ENCODE measurements around the gene KRTAP4-9.
A peak's percentile ranks its signal among the peaks of the same experiment; 100 is the strongest.
"Not testable (repeated sequence)": the region's sequence is repeated elsewhere in the genome, so short reads cannot be mapped to it uniquely, and the experiment has no call there.

Gene KRTAP4-9

DNA sequence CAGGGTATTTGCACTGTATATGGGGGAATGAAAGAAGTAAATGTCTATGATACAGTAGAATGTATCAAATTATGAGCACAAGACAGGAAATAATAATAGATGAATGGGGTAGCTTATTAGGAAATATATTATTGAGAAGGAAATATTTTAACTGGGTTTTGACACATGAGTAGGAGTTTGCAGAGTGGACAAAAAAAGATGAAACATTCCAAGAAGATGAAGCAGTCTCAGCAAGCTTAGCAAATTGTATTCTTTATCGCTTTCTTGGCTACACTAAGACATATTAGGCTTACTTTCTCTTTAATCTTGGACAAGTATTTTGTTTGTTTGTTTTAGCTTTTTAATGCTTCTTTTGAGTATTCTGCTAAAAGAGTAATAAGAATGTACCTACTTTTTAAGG is 1.3 kb upstream of the KRTAP4-9 start:
- TF ChIP-seq JUND (IDR thresholded peaks at IDR 0.05; ENCODE audit: low read depth), result no peak
- no peak for DNase-seq (ENCODE audit: low read depth in 1 of 2, low spot score in 1 of 2)
- in situ Hi-C loops (cut with HindIII; ENCODE audit: low pct_unique_long_range_greater_than_20kb, low sequenced_read_pairs), result no loop called here

DNA sequence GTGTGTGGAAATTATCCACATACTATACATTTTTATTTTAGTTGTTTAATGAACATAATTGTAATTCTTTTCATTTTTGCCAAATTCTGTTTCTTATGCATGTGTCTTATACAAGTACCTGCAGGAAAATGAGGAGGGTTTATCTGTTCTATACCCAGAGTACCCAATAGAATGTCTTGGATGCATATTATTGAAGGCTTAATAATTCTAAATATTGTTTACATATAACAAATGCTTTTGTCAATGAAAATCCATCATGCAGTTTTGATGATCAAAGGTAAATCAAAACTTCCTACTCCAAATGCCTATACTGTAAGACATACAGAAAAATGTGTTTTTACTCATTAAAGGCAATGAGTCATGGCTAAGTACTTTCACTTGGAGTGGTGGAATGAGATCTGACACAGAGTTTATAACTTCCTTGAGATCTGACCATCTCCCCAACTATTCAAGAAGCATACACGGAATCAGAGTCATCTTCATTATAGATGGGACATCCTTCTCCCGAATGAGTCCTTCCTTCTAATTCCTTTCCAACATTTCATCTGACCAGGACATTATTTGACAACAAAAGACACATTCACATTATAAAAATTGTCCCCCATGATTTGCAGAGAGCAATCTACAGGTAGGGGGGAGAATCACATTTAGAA is 677 bp upstream of the KRTAP4-9 start:
- in situ Hi-C loops (cut with HindIII; ENCODE audit: low pct_unique_long_range_greater_than_20kb, low sequenced_read_pairs); DNase-seq (ENCODE audit: low read depth in 1 of 2, low spot score in 1 of 2): not testable (repeated sequence)

DNA sequence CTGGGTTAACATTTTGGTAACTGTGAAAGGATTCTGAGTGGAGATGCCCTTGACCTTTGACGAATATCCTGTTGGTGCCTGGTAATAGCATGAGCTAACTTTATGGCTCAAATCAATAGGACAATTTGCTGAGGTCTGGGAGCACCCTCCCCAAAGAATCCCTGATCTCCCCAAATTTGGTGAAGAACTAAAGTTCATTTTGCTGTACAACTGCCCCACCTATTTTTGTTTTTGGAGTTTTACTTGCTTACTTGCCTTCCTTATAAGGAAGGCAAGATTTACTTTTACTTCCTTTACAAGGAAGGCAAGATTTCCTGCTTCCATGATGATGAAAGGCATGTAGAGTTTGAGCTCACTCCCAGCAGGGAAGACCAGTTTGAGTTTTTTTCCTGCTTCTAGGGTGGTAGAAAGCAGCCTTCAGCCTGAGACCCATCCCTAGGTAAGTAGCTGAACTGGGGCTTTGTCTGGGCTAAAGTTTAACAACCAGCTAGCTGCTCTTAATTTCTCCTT is 2.8 kb downstream of the KRTAP4-9 start:
- DNase-seq (ENCODE audit: low read depth in 1 of 2, low spot score in 1 of 2), result no peak
- no peak for TF ChIP-seq JUND (IDR thresholded peaks at IDR 0.05; ENCODE audit: low read depth)
- in situ Hi-C loops (cut with HindIII; ENCODE audit: low pct_unique_long_range_greater_than_20kb, low sequenced_read_pairs), result no loop called here

DNA sequence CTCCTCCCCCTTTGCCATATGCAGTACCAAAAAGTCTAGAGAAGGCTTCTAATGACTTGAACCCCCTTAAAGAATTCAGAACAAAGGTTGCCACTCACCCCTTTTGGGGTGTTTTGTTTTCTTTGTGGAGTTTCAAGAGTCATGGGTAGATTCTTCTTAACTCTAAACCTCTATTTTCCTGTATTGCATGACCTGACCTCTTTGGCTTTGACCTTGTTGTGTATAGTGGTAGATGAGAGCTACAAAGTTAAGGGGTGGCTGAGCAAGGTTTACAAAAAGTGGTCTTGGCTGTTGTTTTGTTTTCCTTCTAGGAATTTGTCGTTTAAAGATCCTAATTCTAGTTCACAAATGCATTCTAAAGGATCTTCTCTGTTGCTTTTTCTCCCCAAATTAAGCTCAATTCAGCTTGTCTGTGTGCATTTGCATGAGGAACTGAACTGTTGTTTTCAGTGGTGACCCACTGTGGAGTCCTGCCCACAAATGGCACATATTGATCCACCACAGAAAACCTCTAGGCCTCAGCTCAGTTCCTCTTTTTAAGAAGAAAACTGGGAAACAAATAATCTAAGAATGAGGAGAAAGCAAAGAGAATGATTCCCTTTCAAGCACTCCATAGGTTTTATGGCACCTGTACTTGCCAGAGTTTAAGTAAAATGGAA is 3.7 kb downstream of the KRTAP4-9 start:
- DNase-seq (ENCODE audit: low read depth in 1 of 2, low spot score in 1 of 2); in situ Hi-C loops (cut with HindIII; ENCODE audit: low pct_unique_long_range_greater_than_20kb, low sequenced_read_pairs): not testable (repeated sequence)

DNA sequence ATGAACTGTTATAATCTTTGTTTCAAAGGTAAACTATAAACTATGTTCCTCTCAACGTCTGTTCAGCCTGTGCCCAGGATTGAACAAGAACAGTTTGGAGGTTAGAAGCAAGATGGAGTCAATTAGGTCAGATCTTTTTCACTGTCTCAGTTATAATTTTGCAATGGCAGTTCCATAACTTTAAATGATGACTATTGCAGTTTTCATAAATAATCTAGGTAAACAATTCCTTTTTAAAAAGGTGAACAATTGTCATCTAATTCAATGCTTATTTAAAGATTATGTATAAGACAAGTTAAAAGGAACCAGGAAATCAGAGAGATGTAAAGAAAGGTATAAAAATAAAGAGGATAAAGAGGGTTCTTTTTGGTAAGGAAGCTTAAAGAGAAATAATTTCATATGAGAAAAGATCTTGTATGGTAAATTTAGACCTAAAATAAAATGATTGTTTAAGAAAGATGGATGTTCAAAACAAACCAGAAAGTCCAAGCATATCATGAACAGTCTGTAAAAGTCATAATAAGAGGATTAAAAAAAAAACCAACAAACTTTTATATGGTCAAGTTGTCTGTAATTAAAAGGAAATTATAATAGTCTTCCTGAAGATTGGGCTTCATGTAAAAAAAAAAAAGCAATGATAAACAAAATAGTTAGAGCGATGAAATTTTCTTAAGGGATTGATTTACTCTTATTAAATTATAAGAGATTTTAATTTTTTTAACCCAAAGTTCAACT is 6.1 kb downstream of the KRTAP4-9 start:
- DNase-seq (ENCODE audit: low read depth in 1 of 2, low spot score in 1 of 2), result no peak
- in situ Hi-C loops (cut with HindIII; ENCODE audit: low pct_unique_long_range_greater_than_20kb, low sequenced_read_pairs), result no loop called here
- no peak for TF ChIP-seq JUND (IDR thresholded peaks at IDR 0.05; ENCODE audit: low read depth)

DNA sequence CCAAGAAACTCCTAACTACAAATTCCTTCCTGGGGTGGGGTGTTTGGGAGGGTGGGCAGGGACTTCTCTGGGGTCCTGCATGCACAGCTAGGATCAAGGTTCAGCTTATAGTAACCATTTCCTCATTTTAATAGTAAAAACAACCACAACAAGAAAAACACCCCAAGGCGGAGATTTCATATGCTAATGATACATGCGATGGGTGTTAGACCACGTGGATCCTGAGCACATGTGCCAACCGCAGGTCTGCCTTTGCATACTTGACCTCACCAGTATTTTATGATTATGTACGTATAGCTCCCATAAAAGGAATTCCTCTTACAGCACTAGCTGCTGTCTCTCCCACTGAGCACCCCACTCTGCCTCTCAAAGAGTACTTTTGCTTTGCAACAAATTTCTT is 11.1 kb downstream of the KRTAP4-9 start:
- TF ChIP-seq JUND (IDR thresholded peaks at IDR 0.05; ENCODE audit: low read depth), result no peak
- in situ Hi-C loops (cut with HindIII; ENCODE audit: low pct_unique_long_range_greater_than_20kb, low sequenced_read_pairs), result no loop called here
- DNase-seq (ENCODE audit: low read depth in 1 of 2, low spot score in 1 of 2), result peak in 1 of 2 experiments; percentile 56

DNA sequence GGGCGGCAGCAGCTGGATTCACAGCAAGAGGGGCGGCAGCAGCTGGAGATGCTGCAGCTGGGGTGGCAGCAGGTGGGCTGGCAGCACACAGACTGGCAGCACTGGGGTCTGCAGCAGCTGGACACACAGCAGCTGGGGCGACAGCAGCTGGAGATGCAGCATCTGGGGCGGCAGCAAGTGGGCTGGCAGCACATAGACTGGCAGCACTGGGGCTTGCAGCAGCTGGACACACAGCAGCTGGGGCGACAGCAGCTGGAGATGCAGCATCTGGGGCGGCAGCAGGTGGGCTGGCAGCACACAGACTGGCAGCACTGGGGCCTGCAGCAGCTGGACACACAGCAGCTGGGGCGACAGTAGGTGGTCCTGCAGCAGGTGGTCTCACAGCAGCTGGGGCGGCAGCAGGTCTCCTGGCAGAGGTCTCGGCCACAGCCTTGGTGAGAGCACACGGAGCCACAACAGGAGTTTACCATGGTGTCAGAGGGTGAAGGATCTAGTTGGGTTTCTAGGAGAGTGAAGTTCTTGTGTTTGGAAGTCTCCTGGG is 12.7 kb downstream of the KRTAP4-9 start, which contains the start of gene KRTAP4-11:
KRTAP4-11 (minus strand) TSS at position 528 of the 541 bp plus-strand sequence; CDS start at position 470, 58 bp downstream.
- in situ Hi-C loops (cut with HindIII; ENCODE audit: low pct_unique_long_range_greater_than_20kb, low sequenced_read_pairs); DNase-seq (ENCODE audit: low read depth in 1 of 2, low spot score in 1 of 2): not testable (repeated sequence)

DNA sequence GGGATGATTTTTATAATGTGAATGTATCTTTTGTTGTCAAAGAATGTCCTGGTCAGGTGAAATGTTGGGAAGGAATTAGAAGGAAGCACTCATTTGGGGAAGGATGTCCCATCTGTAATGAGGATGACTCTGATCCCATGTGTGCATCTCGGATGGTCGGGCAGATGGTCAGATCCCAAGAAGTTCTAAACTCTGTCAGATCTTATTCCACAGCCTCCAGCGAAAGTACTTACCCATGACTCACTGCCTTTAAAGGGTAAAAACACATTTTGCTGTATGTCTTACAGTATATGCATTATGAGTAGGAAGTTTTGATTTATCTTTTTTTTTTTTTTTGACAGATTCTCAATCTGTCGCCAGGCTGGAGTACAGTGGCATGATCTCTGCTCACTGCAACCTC is 13.5 kb downstream of the KRTAP4-9 start:
- in situ Hi-C loops (cut with HindIII; ENCODE audit: low pct_unique_long_range_greater_than_20kb, low sequenced_read_pairs), result no loop called here
- DNase-seq (ENCODE audit: low read depth in 1 of 2, low spot score in 1 of 2), result no peak
- TF ChIP-seq JUND (IDR thresholded peaks at IDR 0.05; ENCODE audit: low read depth), result no peak

DNA sequence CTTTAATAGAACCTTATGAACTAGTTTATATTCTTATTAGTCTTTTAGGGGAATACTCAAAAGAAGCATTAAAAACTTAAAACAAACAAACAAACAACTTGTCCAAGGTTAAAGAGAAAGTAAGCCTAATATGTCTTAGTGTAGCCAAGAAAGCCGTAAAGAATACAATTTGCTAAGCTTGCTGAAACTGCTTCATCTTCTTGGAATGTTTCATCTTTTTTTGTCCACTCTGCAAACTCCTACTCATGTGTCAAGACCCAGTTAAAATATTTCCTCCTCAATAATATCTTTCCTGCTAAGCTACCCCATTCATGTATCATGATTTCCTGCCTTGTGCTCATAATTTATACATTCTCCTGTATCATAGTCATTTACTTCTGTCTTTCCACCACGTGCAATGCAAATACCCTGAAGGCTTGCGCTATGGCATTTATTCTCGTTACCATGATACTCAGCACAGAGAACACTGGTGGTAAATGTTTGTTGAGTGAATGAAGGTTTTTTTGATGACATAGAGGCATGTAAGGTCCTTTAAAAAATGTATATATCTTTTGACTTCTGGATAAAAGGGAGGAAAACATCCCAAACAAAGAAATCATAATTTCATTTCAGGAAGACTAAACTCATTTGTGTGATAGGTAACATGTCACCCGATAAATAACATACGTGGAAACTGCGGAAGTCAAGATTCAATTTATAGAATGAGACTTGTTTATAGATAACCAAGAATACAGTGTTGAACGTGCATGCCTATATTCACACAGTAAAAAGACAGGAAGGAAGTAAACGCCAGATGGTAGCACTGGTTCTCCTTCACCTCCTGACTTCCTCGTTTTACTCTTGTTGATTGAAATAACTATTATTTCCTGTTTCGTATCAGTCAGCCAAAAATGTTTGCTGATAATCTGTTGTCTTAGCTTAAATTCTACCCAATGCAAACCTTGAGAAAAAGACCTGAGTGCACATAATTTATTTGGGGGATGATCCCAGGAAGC is 14.8 kb downstream of the KRTAP4-9 start:
- in situ Hi-C loops (cut with HindIII; ENCODE audit: low pct_unique_long_range_greater_than_20kb, low sequenced_read_pairs); DNase-seq (ENCODE audit: low read depth in 1 of 2, low spot score in 1 of 2): not testable (repeated sequence)

DNA sequence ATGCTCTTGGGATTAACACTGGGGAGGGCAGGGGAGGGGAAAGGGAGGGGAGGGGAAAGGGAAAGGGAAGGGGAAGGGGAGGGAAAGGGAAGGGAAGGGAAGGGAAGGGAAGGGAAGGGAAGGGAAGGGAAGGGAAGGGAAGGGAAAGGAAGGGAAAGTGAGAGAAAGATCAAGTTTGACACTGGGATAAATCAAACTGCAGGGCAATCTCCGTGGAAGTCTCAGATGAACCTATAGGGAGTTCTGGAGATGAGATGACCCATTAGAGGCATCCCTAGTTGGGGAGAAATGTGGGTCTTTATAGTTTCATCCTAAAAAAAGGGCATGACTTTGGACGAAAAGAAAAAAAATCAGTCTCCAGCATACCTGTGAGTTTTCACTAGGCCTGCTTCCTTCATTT is 16.6 kb downstream of the KRTAP4-9 start:
- DNase-seq (ENCODE audit: low read depth in 1 of 2, low spot score in 1 of 2), result no peak
- in situ Hi-C loops (cut with HindIII; ENCODE audit: low pct_unique_long_range_greater_than_20kb, low sequenced_read_pairs), result no loop called here
- no peak for TF ChIP-seq JUND (IDR thresholded peaks at IDR 0.05; ENCODE audit: low read depth)

DNA sequence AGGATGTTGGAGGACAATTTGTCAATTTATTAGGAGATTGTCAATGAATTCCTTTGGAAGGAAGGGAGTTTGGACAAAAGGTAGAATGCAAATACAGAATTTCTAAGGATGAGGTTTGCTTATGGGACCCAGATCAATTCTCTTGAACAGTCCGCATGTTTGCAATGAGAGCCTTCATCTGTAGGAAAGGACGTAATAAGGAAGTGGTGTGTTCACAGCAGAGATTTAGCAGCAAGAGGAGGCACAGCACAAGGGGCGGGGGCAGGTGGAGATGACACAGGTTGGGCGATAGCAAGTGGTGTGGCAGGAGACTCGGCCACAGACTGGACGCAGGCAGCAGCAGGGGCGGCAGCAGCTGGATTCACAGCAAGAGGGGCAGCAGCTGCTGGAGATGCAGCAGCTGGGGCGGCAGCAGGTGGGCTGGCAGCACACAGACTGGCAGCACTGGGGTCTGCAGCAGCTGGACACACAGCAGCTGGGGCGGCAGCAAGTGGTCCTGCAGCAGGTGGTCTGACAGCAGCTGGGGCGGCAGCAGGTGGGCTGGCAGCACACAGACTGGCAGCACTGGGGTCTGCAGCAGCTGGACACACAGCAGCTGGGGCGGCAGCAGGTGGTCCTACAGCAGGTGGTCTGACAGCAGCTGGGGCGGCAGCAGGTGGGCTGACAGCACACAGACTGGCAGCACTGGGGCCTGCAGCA is 18.3 kb downstream of the KRTAP4-9 start:
- DNase-seq (ENCODE audit: low read depth in 1 of 2, low spot score in 1 of 2); in situ Hi-C loops (cut with HindIII; ENCODE audit: low pct_unique_long_range_greater_than_20kb, low sequenced_read_pairs): not testable (repeated sequence)

DNA sequence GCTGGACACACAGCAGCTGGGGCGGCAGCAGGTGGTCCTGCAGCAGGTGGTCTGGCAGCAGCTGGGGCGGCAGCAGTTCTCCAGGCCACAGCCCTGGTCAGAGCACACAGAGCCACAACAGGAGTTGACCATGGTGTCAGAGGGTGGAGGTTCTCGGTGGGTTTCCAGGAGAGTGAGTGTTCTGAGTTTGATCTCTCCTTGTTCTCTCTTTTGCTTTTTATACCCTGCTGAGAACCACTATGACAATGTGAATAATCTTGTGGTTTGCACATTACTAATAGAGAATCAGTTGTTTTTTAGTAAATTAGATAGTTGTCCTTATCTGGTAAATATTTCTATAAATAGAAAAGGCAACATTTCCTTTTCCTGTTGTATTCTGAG is 18.8 kb downstream of the KRTAP4-9 start, which contains the start of gene KRTAP4-12:
KRTAP4-12 (minus strand) TSS at position 192 of the 381 bp plus-strand sequence; CDS start at position 132, 60 bp downstream.
- DNase-seq (ENCODE audit: low read depth in 1 of 2, low spot score in 1 of 2); in situ Hi-C loops (cut with HindIII; ENCODE audit: low pct_unique_long_range_greater_than_20kb, low sequenced_read_pairs): not testable (repeated sequence)

All from T47D (cell line).